ENCODE results near the gene TP53.

GRCh38 chr17:7706631-7707354 lies 19.5 kb upstream of the TP53 start:
- TF ChIP-seq AFF4 (CRISPR knock-in tag; IDR thresholded peaks at IDR 0.05; ENCODE audit: borderline replicate concordance) (no peak), ZNF317 (CRISPR knock-in tag; IDR thresholded peaks at IDR 0.05; ENCODE audit: borderline replicate concordance, low read depth) (no peak), CTCF (IDR thresholded peaks at IDR 0.05) (no peak), MAX (CRISPR knock-in tag; IDR thresholded peaks at IDR 0.05) (no peak), IRF2 (CRISPR knock-in tag; IDR thresholded peaks at IDR 0.05; ENCODE audit: borderline replicate concordance, low read depth) (no peak), ZNF232 (CRISPR knock-in tag; IDR thresholded peaks at IDR 0.05) (no peak)
- TF ChIP-seq, protein P1, sequence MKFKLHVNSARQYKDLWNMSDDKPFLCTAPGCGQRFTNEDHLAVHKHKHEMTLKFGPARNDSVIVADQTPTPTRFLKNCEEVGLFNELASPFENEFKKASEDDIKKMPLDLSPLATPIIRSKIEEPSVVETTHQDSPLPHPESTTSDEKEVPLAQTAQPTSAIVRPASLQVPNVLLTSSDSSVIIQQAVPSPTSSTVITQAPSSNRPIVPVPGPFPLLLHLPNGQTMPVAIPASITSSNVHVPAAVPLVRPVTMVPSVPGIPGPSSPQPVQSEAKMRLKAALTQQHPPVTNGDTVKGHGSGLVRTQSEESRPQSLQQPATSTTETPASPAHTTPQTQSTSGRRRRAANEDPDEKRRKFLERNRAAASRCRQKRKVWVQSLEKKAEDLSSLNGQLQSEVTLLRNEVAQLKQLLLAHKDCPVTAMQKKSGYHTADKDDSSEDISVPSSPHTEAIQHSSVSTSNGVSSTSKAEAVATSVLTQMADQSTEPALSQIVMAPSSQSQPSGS (CRISPR knock-in tag; IDR thresholded peaks at IDR 0.05; ENCODE audit: borderline replicate concordance, low read depth) = no peak
- TF ChIP-seq, protein P2, sequence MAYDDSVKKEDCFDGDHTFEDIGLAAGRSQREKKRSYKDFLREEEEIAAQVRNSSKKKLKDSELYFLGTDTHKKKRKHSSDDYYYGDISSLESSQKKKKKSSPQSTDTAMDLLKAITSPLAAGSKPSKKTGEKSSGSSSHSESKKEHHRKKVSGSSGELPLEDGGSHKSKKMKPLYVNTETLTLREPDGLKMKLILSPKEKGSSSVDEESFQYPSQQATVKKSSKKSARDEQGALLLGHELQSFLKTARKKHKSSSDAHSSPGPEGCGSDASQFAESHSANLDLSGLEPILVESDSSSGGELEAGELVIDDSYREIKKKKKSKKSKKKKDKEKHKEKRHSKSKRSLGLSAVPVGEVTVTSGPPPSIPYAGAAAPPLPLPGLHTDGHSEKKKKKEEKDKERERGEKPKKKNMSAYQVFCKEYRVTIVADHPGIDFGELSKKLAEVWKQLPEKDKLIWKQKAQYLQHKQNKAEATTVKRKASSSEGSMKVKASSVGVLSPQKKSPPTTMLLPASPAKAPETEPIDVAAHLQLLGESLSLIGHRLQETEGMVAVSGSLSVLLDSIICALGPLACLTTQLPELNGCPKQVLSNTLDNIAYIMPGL (CRISPR knock-in tag; IDR thresholded peaks at IDR 0.05) = no peak

Measured in WTC11 (cell line).